C4-2B (cell line): Measurements from ENCODE around the gene ENG.

Experiments used
- H3K27ac ChIP-seq: fragments of 450-650 bp; 2 replicates; pipeline ENCODE4 v1.5.1; 2017
- CTCF ChIP-seq: fragments of 450-650 bp; conservative IDR thresholded peaks from 2 replicates; pipeline ENCODE4 v1.5.1; 2017; ENCODE audit warnings: mild to moderate bottlenecking
- ZFX ChIP-seq: fragments of 450-650 bp; IDR thresholded peaks from 2 replicates; pipeline ENCODE4 v1.6.1; 2017

ENG gene

GRCh38 chr9:127867356-127868277 lies 13.2 kb upstream of the ENG start:
- TF ChIP-seq ZFX (no peak), CTCF (no peak)
- no peak overlapping the region for H3K27ac ChIP-seq

- TF ChIP-seq CTCF (no peak), ZFX (no peak)
- H3K27ac ChIP-seq, result no peak overlapping the region
These were observed 12.1 kb upstream of the ENG start for GRCh38 chr9:127866535-127866934.

- no peak for TF ChIP-seq ZFX
- TF ChIP-seq CTCF, result no peak
- no peak overlapping the region for H3K27ac ChIP-seq
These were observed 11.4 kb upstream of the ENG start for GRCh38 chr9:127865645-127866464.

GRCh38 chr9:127863191-127863621 lies 8.7 kb upstream of the ENG start:
- no peak overlapping the region for H3K27ac ChIP-seq
- no peak for TF ChIP-seq CTCF
- TF ChIP-seq ZFX, result no peak

GRCh38 chr9:127862075-127863011 lies 7.9 kb upstream of the ENG start:
- H3K27ac ChIP-seq, result no peak overlapping the region

GRCh38 chr9:127860779-127861178 lies 6.3 kb upstream of the ENG start:
- H3K27ac ChIP-seq, result no peak overlapping the region
- TF ChIP-seq CTCF (no peak), ZFX (no peak)

More at GRCh38 chr9:127862075-127863011, 7.9 kb upstream of the ENG start:
- TF ChIP-seq CTCF (no peak), ZFX (no peak)
